GM12891 (cell line): ENCODE measurements around the gene DMD.

Experiments
- POLR2A ChIP-seq: IDR thresholded peaks from 2 replicates; pipeline ENCODE4 v1.6.1; 2011; ENCODE audit warnings: low read depth, low read length, control low read depth
- POLR2AphosphoS5 ChIP-seq: IDR thresholded peaks from 2 replicates; pipeline ENCODE4 v1.6.1; 2011; ENCODE audit warnings: low read depth, low read length, control low read depth
- POU2F2 ChIP-seq: IDR thresholded peaks from 2 replicates; pipeline ENCODE4 v1.6.1; 2011; ENCODE audit warnings: low read depth, mild to moderate bottlenecking, control low read depth, low read length, moderate library complexity
- SPI1 ChIP-seq: IDR thresholded peaks from 2 replicates; pipeline ENCODE4 v1.6.1; 2011; ENCODE audit warnings: low read depth, low read length, control low read depth
- TAF1 ChIP-seq: IDR thresholded peaks from 2 replicates; pipeline ENCODE4 v1.6.1; 2011; ENCODE audit warnings: low read depth, low read length, control low read depth

DNA sequence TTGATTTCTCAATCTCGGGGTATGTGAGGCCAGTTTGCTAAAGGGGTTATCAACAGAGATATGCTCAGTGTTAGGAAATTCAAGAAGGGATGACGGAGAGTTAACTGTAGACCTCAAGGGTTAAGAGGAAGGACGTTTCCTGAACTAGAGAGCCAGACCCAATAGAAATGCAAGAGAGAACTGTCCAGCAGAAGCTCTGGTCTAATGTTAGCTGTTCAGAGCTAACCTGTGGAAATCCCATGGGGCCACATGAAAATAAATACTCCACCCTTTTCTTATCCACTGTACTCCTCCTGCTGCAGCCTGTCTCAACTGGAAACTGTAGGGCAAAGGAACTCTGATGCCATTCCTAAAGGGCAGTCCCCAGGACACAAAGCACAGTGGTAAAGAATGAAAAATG, 274.3 kb downstream of the DMD start:
- no peak for TF ChIP-seq POLR2AphosphoS5
- TF ChIP-seq POLR2A: no peak
- TF ChIP-seq POU2F2: no peak
- no peak for TF ChIP-seq TAF1
- no peak for TF ChIP-seq SPI1
